KMS-11 (cell line): ENCODE data around the gene CACNA1S.

Experiments used
- H2AFZ ChIP-seq: fragments of 200-600 bp; sonication (generic); 2 replicates; pipeline ENCODE4 v1.6.1; 2016; ENCODE audit warnings: antibody characterized with exemption, mixed run types, low read depth
- H3K27ac ChIP-seq: fragments of 200-600 bp; sonication (generic); 2 replicates; pipeline ENCODE4 v1.6.1; 2016; ENCODE audit warnings: mild to moderate bottlenecking, mixed run types
- H3K27me3 ChIP-seq: fragments of 200-600 bp; sonication (generic); 2 replicates; pipeline ENCODE4 v1.6.1; 2017; ENCODE audit warnings: mild to moderate bottlenecking, low read depth, mixed run types, moderate library complexity; ENCODE audit not compliant: insufficient read depth
- H3K36me3 ChIP-seq: fragments of 200-600 bp; sonication (generic); 2 replicates; pipeline ENCODE4 v1.6.1; 2017; ENCODE audit warnings: mild to moderate bottlenecking, mixed run types; ENCODE audit not compliant: insufficient read depth
- H3K4me1 ChIP-seq: fragments of 200-600 bp; sonication (generic); 2 replicates; pipeline ENCODE4 v1.6.1; 2016; ENCODE audit warnings: mild to moderate bottlenecking, low read depth, mixed run types; ENCODE audit not compliant: poor library complexity, severe bottlenecking
- H3K4me2 ChIP-seq: fragments of 200-600 bp; sonication (generic); 2 replicates; pipeline ENCODE4 v1.7.0; 2016; ENCODE audit warnings: mild to moderate bottlenecking, mixed run types
- H3K4me3 ChIP-seq: fragments of 200-600 bp; sonication (generic); IDR thresholded peaks from 2 replicates; pipeline ENCODE4 v1.6.1; 2017; ENCODE audit warnings: low read depth, low read length, mixed read lengths; ENCODE audit not compliant: insufficient read depth
- H3K79me2 ChIP-seq: fragments of 200-600 bp; sonication (generic); 2 replicates; pipeline ENCODE4 v1.6.1; 2016; ENCODE audit warnings: low read depth, mixed run types; ENCODE audit not compliant: insufficient read depth
- H3K9ac ChIP-seq: fragments of 200-600 bp; sonication (generic); 2 replicates; pipeline ENCODE4 v1.6.1; 2016; ENCODE audit warnings: mild to moderate bottlenecking, mixed run types
- H4K20me1 ChIP-seq: fragments of 200-600 bp; sonication (generic); 2 replicates; pipeline ENCODE4 v1.6.1; 2016; ENCODE audit warnings: mild to moderate bottlenecking, mixed run types; ENCODE audit not compliant: insufficient read depth
- TF ChIP-seq, protein P1 (sequence below): fragments of 200-600 bp; sonication (generic); conservative IDR thresholded peaks from 2 replicates; pipeline ENCODE4 v1.6.1; 2017; ENCODE audit warnings: low read depth, mild to moderate bottlenecking, antibody characterized with exemption, low read length, moderate library complexity, mixed read lengths

The CACNA1S gene

GRCh38 chr1:201098992-201099677 lies 13.1 kb downstream of the CACNA1S start:
- Histone ChIP-seq H4K20me1 (no peaks in the 10 kb centered on the region), H3K27me3 (no peaks in the 10 kb centered on the region; the same call in 1 of the 2 replicates), H2AFZ (no peak overlapping the region), H3K4me1 (no peaks in the 10 kb centered on the region), H3K79me2 (no peaks in the 10 kb centered on the region), H3K4me3 (no peak overlapping the region), H3K27ac (no peak overlapping the region), H3K4me2 (no peak overlapping the region), H3K36me3 (no peaks in the 10 kb centered on the region), H3K9ac (no peak overlapping the region)
- TF ChIP-seq, protein P1, sequence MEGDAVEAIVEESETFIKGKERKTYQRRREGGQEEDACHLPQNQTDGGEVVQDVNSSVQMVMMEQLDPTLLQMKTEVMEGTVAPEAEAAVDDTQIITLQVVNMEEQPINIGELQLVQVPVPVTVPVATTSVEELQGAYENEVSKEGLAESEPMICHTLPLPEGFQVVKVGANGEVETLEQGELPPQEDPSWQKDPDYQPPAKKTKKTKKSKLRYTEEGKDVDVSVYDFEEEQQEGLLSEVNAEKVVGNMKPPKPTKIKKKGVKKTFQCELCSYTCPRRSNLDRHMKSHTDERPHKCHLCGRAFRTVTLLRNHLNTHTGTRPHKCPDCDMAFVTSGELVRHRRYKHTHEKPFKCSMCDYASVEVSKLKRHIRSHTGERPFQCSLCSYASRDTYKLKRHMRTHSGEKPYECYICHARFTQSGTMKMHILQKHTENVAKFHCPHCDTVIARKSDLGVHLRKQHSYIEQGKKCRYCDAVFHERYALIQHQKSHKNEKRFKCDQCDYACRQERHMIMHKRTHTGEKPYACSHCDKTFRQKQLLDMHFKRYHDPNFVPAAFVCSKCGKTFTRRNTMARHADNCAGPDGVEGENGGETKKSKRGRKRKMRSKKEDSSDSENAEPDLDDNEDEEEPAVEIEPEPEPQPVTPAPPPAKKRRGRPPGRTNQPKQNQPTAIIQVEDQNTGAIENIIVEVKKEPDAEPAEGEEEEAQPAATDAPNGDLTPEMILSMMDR = no peak

GRCh38 chr1:201096977-201097856 lies 15.0 kb downstream of the CACNA1S start:
- Histone ChIP-seq H4K20me1 (no peaks in the 10 kb centered on the region), H3K36me3 (no peaks in the 10 kb centered on the region), H3K9ac (no peak overlapping the region), H3K4me2 (no peak overlapping the region), H3K4me1 (no peaks in the 10 kb centered on the region), H2AFZ (no peak overlapping the region), H3K79me2 (no peaks in the 10 kb centered on the region), H3K27ac (no peak overlapping the region), H3K4me3 (no peak overlapping the region), H3K27me3 (no peaks in the 10 kb centered on the region; the same call in 1 of the 2 replicates)
- TF ChIP-seq, protein P1 = no peak

DNA sequence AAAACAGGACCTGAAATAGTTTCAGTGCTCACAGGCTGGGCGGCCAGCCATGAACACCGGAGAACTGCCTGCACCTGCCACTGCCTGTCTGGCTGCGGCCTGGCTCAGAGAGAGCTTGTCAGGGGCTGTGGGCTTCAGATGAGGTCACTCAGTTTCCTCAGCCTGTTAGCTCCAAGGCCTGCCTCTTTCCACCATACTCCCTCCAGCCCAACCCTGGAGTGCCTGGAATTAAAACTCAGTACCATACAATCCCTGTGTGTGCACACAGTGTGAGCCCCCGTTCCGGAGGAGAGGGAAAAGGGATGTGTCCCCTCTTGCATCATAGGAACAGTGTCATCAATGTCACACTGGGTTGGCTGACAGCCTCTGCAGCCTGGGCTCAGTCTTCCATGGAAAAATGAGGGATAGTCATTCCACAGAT lies 16.2 kb downstream of the CACNA1S start:
- H3K27me3 ChIP-seq = no peaks in the 10 kb centered on the region; the same call in 1 of the 2 replicates
- H3K27ac ChIP-seq = no peak overlapping the region
- no peak overlapping the region for H3K4me3 ChIP-seq
- no peaks in the 10 kb centered on the region for H3K4me1 ChIP-seq
- no peak overlapping the region for H3K4me2 ChIP-seq
- no peak overlapping the region for H3K9ac ChIP-seq
- no peaks in the 10 kb centered on the region for H3K36me3 ChIP-seq
- TF ChIP-seq, protein P1 = no peak
- H3K79me2 ChIP-seq = no peaks in the 10 kb centered on the region
- H4K20me1 ChIP-seq = no peaks in the 10 kb centered on the region
- H2AFZ ChIP-seq = no peak overlapping the region

- Histone ChIP-seq H3K4me2 (no peak overlapping the region), H3K4me1 (no peaks in the 10 kb centered on the region), H3K27ac (no peak overlapping the region), H3K4me3 (no peak overlapping the region), H3K9ac (no peak overlapping the region), H3K79me2 (no peaks in the 10 kb centered on the region), H3K27me3 (no peaks in the 10 kb centered on the region; the same call in 1 of the 2 replicates), H2AFZ (no peak overlapping the region), H4K20me1 (no peaks in the 10 kb centered on the region), H3K36me3 (no peaks in the 10 kb centered on the region)
- TF ChIP-seq, protein P1 = no peak
These were observed 16.6 kb downstream of the CACNA1S start for GRCh38 chr1:201095581-201095980.
